Stomach (tissue), 9 donors: ENCODE measurements around the gene FAM50A. TPM values are rescaled to one million over a fixed set of nuclear protein-coding genes. Genes with fewer than 3 reads are reported as not detected.

Experiments used
- DNase-seq, 2 donors: peaks; one replicate each; pipeline versions ENCODE4 v3.0.0 to v3.0.0-alpha.2; 2013 to 2019
- H3K27ac ChIP-seq, 5 donors: fragments of 200-600 bp in 4 of 5; sonication (generic) in 4 of 5; one replicate each; pipeline ENCODE4 v1.5.1; 2013 to 2019; ENCODE audit warnings: mild to moderate bottlenecking in 1 of 5, moderate library complexity in 1 of 5
- H3K27me3 ChIP-seq, 3 donors: fragments of 200-600 bp; sonication (generic); one replicate each; pipeline ENCODE4 v1.5.1; 2017 to 2019; ENCODE audit warnings: mixed run types in 1 of 3
- H3K36me3 ChIP-seq, 4 donors: fragments of 200-600 bp; sonication (generic); 1 replicate in 3 of 4; 2 replicates in 1 of 4; pipeline ENCODE4 v1.5.1; 2016 to 2019
- H3K4me1 ChIP-seq, 4 donors: fragments of 200-600 bp; sonication (generic); one replicate each; pipeline ENCODE4 v1.5.1; 2016 to 2019
- H3K4me3 ChIP-seq, 4 donors: fragments of 200-600 bp; sonication (generic) in 3 of 4; one replicate each; pipeline ENCODE4 v1.5.1; 2016 to 2019; ENCODE audit warnings: mild to moderate bottlenecking in 1 of 4
- H3K9me3 ChIP-seq, 4 donors: fragments of 200-600 bp; sonication (generic); one replicate each; pipeline ENCODE4 v1.5.1; 2016 to 2019
- CTCF ChIP-seq, 7 experiments: fragments of 450-650 bp in 4 of 7; fragments of 200-600 bp in 3 of 7; sonication (generic) in 3 of 7; IDR thresholded peaks; one replicate each; pipeline ENCODE4 v1.5.1; 2016 to 2019; ENCODE audit warnings: antibody characterized with exemption in 7 of 7, control low read depth in 2 of 7, mild to moderate bottlenecking in 1 of 7
- EP300 ChIP-seq: sonication (generic); formaldehyde crosslinking; IDR thresholded peaks from one replicate; pipeline ENCODE4 v1.6.1; 2017; ENCODE audit warnings: antibody characterized with exemption
- POLR2A ChIP-seq, 4 donors: fragments of 450-650 bp; IDR thresholded peaks; one replicate each; pipeline ENCODE4 v1.6.1; 2016; ENCODE audit warnings: antibody characterized with exemption in 4 of 4, control low read depth in 2 of 4, mild to moderate bottlenecking in 1 of 4, moderate library complexity in 1 of 4
- POLR2AphosphoS5 ChIP-seq, 3 donors: sonication (generic); formaldehyde crosslinking; IDR thresholded peaks; one replicate each; pipeline ENCODE4 v1.6.1; 2016; ENCODE audit warnings: antibody characterized with exemption in 3 of 3
- WGBS, 5 donors: extraction: QIAGEN DNeasy Blood & Tissue Kit in 3 of 5; methylation state at CpG; one replicate each; pipeline versions ENCODE4 v1.1.5 to v1.1.7; 2013 to 2018; 5-methylcytosine and 5-hydroxymethylcytosine counted together
- intact Hi-C: fragments of 100-400 bp; cut with DNase I; formaldehyde crosslinking; loops from one replicate; pipeline ENCODE4 v1.15.1; 2023; ENCODE audit warnings: low total_unique reads
- polyA plus RNA-seq, 3 donors: library from polyadenylated mRNA; stranded (reverse); fragments of 200-250 nt; gene quantifications; one replicate each; pipeline ENCODE4 v1.2.3, GENCODE V29; 2013
- total RNA-seq, 5 donors: library from RNA; depleted of rRNA; stranded (reverse); fragments of >200 nt; gene quantifications; one replicate each; pipeline versions ENCODE4 v1.1.0 to v1.2.3, GENCODE V29; 2014 to 2016
- donor health status: healthy with polysubstance abuse.
- donor health status: Bipolar disorder and iron deficiency.
- donor health status: healthy.

The FAM50A gene
- total and polyA plus RNA-seq, 8 donors, result 16.7 to 162 (median 67.4) TPM

- TF ChIP-seq CTCF (IDR thresholded peaks at IDR 0.05) (no peak), POLR2A (IDR thresholded peaks at IDR 0.05) (no peak), POLR2AphosphoS5 (IDR thresholded peaks at IDR 0.05) (no peak), EP300 (no peak)
- H3K9me3 ChIP-seq, result no peaks in the 10 kb centered on the region
- 73 to 88% (median 85%) methylated on average over 3 to 10 of the region's 10 CpGs for WGBS, 5 donors
- no peak overlapping the region for H3K27ac ChIP-seq
- peaks cover 0 to 17% (median 10%) of the 10 kb centered on the region in 4 donors for H3K36me3 ChIP-seq
- H3K4me3 ChIP-seq, result no peak overlapping the region
- DNase-seq, result no peak
- intact Hi-C loops, result no loop called here
- no peaks in the 10 kb centered on the region for H3K4me1 ChIP-seq
- H3K27me3 ChIP-seq, result no peaks in the 10 kb centered on the region
Measured at GRCh38 chrX:154420402-154420756, 23.6 kb upstream of the FAM50A start.

- H3K36me3 ChIP-seq, result peaks cover 1 to 8% (median 4%) of the 10 kb centered on the region in 4 donors
- H3K27ac ChIP-seq, result peak overlapping the region in 2 of 5 donors; percentile 25 to 89
- H3K27me3 ChIP-seq, result no peaks in the 10 kb centered on the region
- no peak for TF ChIP-seq EP300
- TF ChIP-seq POLR2A (IDR thresholded peaks at IDR 0.05), result no peak
- TF ChIP-seq CTCF (IDR thresholded peaks at IDR 0.05), result no peak
- TF ChIP-seq POLR2AphosphoS5 (IDR thresholded peaks at IDR 0.05), result no peak
- intact Hi-C loops, result no loop called here
- H3K9me3 ChIP-seq, result no peaks in the 10 kb centered on the region
- WGBS, 5 donors, result 73 to 84% (median 79%) methylated on average over 12 to 13 of the region's 13 CpGs
- H3K4me3 ChIP-seq, result peak overlapping the region in 2 of 4 donors; percentile 69 to 80
- DNase-seq, result no peak
- peaks cover 0 to 48% (median 30%) of the 10 kb centered on the region in 4 donors for H3K4me1 ChIP-seq
Measured at GRCh38 chrX:154426916-154427770, 16.8 kb upstream of the FAM50A start.

GRCh38 chrX:154428176-154429171 is 15.5 kb upstream of the FAM50A start, which contains the start of gene ATP6AP1:
ATP6AP1 (plus strand) TSS chrX:154428677; CDS start chrX:154428693, 16 bp downstream.
- peaks cover 0 to 49% (median 31%) of the 10 kb centered on the region in 4 donors for H3K4me1 ChIP-seq

More at GRCh38 chrX:154428176-154429171, 15.5 kb upstream of the FAM50A start, which contains the start of gene ATP6AP1:
- WGBS, 5 donors, result 8 to 41% (median 21%) methylated on average over 22 to 87 of the region's 87 CpGs
- Histone ChIP-seq H3K4me3 (peak within 1 kb of the TSS; percentile 69 to 80 (median 76)), H3K27ac (peak within 1 kb of the TSS; percentile 80 to 89 (median 82)), H3K27me3 (no peaks in the 10 kb centered on the region), H3K36me3 (peaks cover 4 to 22% (median 17%) of the 10 kb centered on the region in 4 donors), H3K9me3 (no peaks in the 10 kb centered on the region)
- no peak for TF ChIP-seq EP300
- TF ChIP-seq CTCF (IDR thresholded peaks at IDR 0.05), result peak in 1 of 7 experiments; percentile 1
- peak; percentile 32 to 81 (median 68) for TF ChIP-seq POLR2AphosphoS5 (IDR thresholded peaks at IDR 0.05)
- intact Hi-C loops, result no loop called here
- DNase-seq, result peak; percentile 93 to 97
